Vagina (tissue), 2 donors: ENCODE data around the gene L1CAM.

ENCODE experiments used
- POLR2A ChIP-seq, 2 donors: fragments of 450-650 bp; IDR thresholded peaks; one replicate each; pipeline ENCODE4 v1.6.1; 2017; ENCODE audit warnings: antibody characterized with exemption in 2 of 2, mild to moderate bottlenecking in 2 of 2, moderate library complexity in 2 of 2
- POLR2AphosphoS5 ChIP-seq, 2 donors: sonication (generic); formaldehyde crosslinking; IDR thresholded peaks; one replicate each; pipeline ENCODE4 v1.9.0; 2017; ENCODE audit warnings: antibody characterized with exemption in 2 of 2, mild to moderate bottlenecking in 2 of 2, low read depth in 1 of 2; ENCODE audit not compliant: insufficient read depth in 1 of 2
- TF ChIP-seq, protein P1 (sequence below), 3 experiments: fragments of 450-650 bp in 2 of 3; fragments of 200-600 bp in 1 of 3; sonication (generic) in 1 of 3; IDR thresholded peaks; one replicate each; pipeline ENCODE4 v1.5.1; 2017 to 2019; ENCODE audit warnings: antibody characterized with exemption in 3 of 3, mild to moderate bottlenecking in 2 of 3, moderate library complexity in 2 of 3

DNA sequence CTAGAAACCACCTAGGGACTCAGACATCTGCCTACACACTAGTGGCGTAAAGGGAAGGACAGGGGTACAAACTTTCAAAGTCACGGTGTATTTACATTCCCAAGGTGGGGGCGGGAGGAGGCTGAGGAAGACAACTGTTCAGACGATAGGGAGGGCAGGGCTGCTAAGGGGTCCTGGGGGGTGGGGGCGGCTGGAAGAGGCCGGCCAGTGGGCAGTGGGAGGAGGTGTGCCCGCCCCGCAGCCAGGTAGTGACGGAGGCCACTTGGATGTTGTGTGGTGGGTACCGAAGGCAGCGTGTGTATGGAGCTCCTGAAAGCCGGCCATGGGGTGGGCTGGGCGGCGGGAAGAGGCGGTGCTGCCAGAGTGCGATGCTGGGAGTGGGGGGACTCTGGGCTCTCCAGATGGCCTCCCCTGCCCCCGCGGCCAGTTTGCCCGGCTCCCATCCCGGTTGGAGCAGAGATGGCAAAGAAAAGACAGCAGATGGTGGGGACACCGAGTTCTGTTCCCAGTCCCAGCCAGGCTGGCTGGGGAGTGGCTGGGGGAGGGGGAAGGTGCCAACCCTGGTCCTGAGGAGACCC, 24.2 kb downstream of the L1CAM start:
- TF ChIP-seq, protein P1, sequence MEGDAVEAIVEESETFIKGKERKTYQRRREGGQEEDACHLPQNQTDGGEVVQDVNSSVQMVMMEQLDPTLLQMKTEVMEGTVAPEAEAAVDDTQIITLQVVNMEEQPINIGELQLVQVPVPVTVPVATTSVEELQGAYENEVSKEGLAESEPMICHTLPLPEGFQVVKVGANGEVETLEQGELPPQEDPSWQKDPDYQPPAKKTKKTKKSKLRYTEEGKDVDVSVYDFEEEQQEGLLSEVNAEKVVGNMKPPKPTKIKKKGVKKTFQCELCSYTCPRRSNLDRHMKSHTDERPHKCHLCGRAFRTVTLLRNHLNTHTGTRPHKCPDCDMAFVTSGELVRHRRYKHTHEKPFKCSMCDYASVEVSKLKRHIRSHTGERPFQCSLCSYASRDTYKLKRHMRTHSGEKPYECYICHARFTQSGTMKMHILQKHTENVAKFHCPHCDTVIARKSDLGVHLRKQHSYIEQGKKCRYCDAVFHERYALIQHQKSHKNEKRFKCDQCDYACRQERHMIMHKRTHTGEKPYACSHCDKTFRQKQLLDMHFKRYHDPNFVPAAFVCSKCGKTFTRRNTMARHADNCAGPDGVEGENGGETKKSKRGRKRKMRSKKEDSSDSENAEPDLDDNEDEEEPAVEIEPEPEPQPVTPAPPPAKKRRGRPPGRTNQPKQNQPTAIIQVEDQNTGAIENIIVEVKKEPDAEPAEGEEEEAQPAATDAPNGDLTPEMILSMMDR (IDR thresholded peaks at IDR 0.05), result no peak
- TF ChIP-seq POLR2A (IDR thresholded peaks at IDR 0.05) (no peak), POLR2AphosphoS5 (IDR thresholded peaks at IDR 0.05; ENCODE audit: insufficient read depth in 1 of 2, low read depth in 1 of 2) (no peak)
